22Rv1 (cell line): ENCODE data around the gene RAMP3.

ENCODE experiments used
- H3K27ac ChIP-seq: fragments of 450-650 bp; 2 replicates; pipeline ENCODE4 v1.5.1; 2017
- ZFX ChIP-seq: fragments of 450-650 bp; IDR thresholded peaks from 2 replicates; pipeline ENCODE4 v1.6.1; 2017; ENCODE audit warnings: antibody characterized with exemption, borderline replicate concordance
- TF ChIP-seq, protein P1 (sequence below): fragments of 450-650 bp; IDR thresholded peaks from 2 replicates; pipeline ENCODE4 v1.5.1; 2017; ENCODE audit warnings: mild to moderate bottlenecking

The RAMP3 gene

DNA sequence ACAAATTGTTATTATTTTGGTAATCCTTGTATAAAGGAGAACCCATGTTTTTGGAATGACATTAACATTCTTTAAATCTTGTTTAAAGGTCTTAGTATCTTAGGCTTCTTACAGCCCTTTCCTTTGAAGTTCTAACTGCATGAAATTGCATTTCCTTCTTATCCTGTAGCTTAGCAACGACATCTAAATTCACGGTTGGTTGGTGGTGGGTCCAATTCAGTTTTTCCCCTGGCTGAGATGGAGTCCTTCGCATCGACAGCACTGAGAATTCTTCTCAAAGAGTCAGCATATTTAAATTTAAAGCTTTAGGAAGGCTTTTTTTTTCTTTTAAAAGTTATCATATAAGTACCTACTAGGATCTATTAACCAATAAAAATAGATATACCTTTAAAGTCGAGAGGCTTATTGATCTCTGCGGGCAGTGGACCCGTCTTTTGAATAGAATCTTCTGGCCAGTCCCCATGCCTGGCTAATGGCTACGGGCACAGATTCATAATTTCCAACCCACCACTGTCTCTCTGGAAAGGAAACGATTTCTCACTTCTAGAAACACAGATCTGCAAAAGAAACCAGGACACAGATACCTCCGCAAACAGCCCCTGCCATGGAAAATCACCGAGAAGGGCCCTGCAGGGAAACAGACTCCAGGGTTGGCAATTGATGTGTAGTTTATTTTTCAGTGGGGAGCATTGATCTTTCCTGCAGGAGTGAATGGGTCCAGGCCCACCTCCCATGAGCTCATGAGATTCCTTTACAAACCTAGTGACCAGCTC lies 63.4 kb downstream of the RAMP3 start:
- no peak overlapping the region for H3K27ac ChIP-seq
- TF ChIP-seq, protein P1, sequence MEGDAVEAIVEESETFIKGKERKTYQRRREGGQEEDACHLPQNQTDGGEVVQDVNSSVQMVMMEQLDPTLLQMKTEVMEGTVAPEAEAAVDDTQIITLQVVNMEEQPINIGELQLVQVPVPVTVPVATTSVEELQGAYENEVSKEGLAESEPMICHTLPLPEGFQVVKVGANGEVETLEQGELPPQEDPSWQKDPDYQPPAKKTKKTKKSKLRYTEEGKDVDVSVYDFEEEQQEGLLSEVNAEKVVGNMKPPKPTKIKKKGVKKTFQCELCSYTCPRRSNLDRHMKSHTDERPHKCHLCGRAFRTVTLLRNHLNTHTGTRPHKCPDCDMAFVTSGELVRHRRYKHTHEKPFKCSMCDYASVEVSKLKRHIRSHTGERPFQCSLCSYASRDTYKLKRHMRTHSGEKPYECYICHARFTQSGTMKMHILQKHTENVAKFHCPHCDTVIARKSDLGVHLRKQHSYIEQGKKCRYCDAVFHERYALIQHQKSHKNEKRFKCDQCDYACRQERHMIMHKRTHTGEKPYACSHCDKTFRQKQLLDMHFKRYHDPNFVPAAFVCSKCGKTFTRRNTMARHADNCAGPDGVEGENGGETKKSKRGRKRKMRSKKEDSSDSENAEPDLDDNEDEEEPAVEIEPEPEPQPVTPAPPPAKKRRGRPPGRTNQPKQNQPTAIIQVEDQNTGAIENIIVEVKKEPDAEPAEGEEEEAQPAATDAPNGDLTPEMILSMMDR: no peak

DNA sequence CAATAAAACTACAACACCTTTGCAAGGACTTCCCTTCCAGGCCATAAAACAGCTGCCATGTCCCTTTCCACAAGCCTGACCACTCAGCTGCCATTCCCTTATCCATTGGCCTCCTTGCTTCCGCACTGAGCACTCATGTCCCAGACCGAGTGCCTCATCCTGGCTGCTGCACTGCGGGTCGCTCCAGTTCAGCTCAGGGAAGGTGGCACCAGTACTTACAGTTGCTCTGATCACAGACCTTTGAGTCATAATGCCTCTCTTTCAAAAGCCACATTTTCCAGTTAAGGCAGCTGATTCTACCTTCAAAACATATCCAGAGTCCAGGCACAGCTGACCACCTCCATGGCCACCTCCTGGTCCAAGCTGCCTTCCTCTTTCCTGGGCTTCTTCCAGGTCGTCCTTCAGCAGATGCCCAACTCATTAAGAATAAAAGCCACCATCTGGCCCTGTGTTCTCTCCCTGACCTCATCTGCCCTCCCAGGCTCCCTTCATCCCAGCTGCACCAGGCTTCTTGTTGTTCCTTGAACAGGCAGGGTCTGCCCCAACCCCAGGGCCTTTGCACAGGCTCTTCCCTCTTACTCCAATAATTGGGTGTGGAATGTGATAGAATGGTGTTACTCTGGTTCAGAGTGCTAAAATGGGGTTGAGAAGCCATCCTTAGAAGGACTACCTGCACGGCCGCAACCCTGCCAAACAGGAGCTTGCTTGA lies 64.5 kb downstream of the RAMP3 start:
- no peak for TF ChIP-seq ZFX
- TF ChIP-seq, protein P1: no peak
- H3K27ac ChIP-seq: no peak overlapping the region

DNA sequence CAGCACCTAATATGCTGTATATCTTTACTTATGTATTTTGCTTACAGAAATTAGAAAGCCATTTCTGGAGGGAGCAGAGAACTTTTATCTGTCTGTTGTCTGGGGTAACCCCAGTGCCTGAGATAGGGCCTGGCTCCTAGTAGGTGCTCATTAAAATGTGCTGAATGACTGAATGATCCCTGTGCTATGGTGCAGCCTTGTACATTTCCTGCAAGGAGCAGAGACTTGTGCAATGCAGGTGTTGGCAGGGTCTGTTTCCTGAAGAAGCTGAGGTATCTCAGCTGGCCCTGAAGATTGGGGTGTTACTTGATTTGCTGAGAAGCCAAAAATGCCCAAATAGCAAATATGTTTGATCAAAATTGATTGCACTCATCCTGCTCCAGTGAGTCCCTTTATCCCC lies 65.5 kb downstream of the RAMP3 start:
- no peak for TF ChIP-seq ZFX
- no peak overlapping the region for H3K27ac ChIP-seq

DNA sequence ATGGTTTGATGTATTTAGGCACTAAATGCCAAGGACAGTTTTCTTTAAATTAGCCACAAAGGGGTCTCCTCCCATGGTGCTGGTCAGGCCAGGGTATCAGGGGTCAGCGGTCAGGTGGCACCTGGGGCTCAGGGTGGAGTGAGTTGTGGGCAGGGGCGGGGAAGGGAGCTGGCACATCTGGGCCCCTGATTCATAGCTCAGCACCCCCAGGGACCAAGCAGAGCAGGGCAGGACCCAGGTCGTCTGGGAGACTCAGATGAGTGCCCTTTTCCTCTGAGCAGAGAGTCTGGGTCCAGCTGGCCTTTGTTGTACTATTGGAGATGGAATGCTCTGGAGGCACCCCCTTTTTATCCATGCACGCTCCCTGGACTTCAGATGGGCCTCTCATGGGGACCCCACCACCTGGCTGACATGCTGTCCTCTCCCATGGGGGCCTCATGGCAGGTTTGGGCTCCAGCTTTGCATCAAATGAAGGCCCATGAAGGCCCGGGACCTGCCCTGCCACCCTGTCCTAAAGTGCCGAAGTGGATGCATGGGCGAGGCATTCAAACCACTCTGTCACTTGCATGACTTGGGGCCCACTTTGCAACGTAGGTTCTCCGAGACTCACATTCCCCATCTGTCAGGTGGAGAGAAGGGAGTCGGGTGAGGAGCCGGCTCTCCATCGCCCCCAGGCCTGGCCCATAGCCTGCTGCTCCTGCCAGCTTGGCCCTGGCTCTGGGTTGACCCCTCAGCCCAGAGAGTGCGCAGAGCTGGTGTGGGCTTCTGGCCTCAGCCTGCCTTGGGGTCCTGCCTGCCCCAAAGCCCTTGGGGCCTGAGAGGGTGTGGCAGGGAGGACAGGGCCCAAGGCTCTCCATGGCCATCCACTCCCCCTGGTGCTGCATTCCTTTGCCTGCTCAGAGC lies 66.4 kb downstream of the RAMP3 start:
- TF ChIP-seq, protein P1: no peak
- TF ChIP-seq ZFX: no peak
- H3K27ac ChIP-seq: no peak overlapping the region

DNA sequence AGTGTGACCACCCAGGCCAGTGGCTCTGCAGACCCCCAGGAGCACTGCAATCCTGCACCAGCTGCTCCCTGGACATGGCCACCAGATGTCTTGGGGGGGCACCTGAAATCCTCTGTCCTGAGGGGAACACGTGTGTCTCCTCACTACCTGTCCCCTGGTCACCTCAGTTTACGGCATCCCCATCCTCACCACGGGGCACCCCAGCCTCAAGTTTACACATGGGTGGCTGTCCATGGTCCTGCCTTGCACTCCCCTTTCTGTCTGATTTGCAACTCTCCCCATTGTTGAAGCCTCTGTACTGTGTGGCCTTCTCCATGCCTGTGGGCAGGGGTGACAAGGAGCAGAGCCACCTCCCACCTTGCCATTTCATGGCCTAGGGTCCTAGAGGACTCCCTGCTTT lies 67.2 kb downstream of the RAMP3 start:
- no peak for TF ChIP-seq ZFX
- TF ChIP-seq, protein P1: no peak
- H3K27ac ChIP-seq: no peak overlapping the region

DNA sequence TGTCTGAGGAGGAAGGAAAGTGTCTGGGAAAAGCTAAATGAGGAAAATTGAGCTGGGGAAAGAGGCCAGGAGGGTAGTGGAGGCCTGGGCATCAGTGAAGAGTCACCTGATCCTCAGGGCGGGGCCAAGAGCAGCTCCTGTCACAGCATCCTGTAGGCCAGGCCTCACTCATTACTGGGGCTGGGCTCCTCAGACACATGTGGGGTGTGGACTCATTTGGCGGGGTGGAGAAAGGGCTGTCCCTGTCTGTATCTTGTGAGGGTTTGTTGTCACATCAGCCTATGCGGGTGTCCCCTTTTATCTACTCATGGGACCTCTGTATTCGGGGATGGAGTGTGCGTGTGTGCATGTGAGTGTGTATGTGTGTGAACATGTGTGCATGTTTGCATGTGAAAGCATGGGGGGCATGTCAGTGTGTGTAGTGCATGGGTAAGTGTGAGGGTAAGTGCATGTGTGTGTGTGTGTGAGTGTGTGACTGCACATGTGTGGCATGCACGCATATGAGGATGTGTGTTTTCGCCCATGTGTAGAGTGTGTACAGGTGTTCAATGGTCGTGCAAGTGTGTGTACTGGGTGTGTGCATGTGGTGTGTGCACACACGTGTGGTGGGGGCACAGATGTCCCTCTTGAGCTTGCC lies 67.8 kb downstream of the RAMP3 start:
- no peak overlapping the region for H3K27ac ChIP-seq
- TF ChIP-seq, protein P1: no peak
- no peak for TF ChIP-seq ZFX

DNA sequence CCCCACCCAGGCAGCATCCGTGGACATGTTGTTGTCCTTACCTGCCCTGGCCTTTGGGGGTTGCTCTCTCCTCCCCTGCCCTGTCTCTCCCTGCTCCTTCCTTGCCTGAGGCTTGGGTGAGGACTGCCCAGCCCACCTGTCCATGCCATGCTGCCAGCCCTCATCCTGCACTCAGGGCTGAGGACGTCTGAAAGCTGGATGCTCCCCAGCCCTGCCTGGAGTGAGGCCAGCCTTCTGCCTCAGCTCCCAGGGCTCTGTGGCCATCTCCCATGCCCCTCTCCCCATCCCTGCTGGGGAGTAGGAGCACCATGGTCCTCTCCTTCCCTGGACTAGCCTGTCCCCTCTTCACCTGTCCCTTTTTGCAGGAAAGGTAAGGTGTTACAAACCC lies 68.4 kb downstream of the RAMP3 start:
- no peak for TF ChIP-seq ZFX
- TF ChIP-seq, protein P1: no peak
- no peak overlapping the region for H3K27ac ChIP-seq
